ENCODE results near the gene NELFB.

The NELFB gene

GRCh38 chr9:137222190-137223077 is 32.7 kb upstream of the NELFB start, which contains the start of gene RNF208:
TSS of gene RNF208 (minus strand) at chr9:137222240. CDS start at chr9:137221212, 1,028 bp downstream.
- intact Hi-C loops (cut with DNase I) = loop anchor here (2.0 kb wide), 1 partner anchor 34 kb away; the partner anchor contains the start of genes ANAPC2 and SSNA1
- peak in 2 of 10 donors; percentile 23 to 88 for DNase-seq

DNA sequence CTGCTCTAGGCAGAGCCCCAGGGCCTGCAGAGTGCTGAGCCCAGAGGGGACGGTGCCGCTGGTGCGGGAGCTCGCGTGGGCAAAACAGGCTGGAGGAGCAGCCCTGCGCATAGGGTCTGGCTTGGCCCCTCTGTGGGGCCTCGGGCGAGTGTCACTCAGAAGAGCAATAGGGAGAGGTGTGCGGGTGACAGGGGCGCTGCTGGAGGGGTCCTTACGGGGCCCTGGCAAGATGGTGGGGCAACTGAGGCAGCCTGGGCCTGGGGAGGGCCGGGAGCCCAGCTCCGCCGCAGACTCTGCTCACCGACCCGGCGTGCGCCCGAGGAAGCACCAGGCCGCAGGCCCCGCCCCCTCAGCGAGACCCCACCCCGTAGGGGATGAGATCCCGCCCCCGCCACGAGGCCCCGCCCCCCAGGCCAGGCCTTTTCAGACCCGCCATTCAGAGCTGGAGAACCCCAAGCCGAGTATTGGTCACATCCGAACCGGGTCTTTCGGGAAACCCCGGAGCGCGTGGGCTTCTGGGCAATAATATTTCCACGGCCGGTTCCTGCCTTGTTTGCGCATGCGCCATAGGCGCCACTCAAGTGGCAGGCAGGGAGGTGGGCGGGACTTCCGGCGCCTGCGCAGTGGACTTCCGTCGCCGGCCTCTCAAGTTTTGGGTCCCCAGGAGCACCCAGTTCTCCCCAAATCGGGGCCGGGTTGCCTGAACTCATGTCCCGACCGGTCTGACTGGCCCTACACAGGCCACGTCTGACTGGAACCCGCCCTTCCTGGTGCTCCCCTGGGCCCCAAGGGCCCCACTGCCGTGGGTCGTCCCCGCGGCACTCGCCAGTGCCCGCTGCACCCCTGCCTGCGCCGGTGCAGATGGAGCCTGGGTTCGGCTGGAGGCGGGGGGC is 31.8 kb upstream of the NELFB start:
- DNase-seq = peak; percentile 92 to 99 (median 96)
- intact Hi-C loops (cut with DNase I) = loop anchor here (2.0 kb wide), 1 partner anchor 35 kb away; the partner anchor contains the start of genes ANAPC2 and SSNA1

DNA sequence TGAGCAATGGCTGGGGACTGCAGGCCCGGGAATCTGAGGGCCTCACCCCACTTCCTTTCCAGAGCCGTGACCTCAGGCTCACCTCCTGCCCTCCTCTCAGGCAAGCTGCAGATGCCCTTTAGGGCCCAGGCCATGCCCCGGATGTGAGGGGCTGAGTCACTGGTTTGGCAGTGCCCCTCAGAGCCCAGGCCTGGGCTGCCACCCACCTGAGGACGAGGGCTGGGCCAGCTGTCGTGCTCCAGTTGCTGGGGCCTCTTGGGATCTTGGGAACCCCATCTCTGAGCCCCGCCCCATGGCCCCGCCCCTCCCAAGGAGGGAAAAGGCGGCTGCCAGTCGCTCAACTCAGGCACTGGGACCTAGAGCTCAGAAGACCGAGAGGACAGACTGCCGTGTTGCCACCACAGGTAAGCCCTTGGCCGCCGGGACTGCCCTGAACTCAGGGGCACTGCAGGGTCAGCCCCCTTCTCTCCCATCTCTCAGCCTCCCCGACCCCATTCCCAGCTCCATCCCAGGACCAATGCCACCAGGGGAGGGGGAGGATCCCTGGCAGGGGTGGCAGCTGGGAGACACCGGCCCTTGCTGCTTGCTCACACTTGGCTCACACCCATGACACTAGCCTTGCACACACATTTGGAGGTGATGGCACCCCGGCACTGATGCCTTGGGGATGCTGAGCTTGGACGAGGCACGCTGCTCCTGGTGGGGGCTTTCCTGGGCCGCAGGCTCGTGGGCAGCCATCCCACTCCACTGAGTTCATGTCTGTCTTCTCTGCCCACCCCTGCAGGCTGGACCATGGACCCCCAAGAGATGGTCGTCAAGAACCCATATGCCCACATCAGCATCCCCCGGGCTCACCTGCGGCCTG is 30.1 kb upstream of the NELFB start, which contains the start of gene CYSRT1:
Gene CYSRT1 (plus strand): TSS at position 345 of the 865 bp plus-strand sequence. CDS start 448 bp downstream, at position 793.
- intact Hi-C loops (cut with DNase I) = no loop called here

GRCh38 chr9:137225699-137226331 is 29.3 kb upstream of the NELFB start:
- DNase-seq = peak in 1 of 10 donors; percentile 4
- intact Hi-C loops (cut with DNase I) = loop anchor here (2.0 kb wide), 1 partner anchor 107 kb away; no protein-coding TSS in a partner anchor

More for the DNA sequence above, 30.1 kb upstream of the NELFB start, which contains the start of gene CYSRT1:
- DNase-seq = peak in 1 of 10 donors; percentile 5

- intact Hi-C loops (cut with DNase I) = loop anchor here (2.0 kb wide), 1 partner anchor 108 kb away; no protein-coding TSS in a partner anchor
- DNase-seq = peak in 1 of 10 donors; percentile 5
Observed at GRCh38 chr9:137226338-137227053, 28.6 kb upstream of the NELFB start.

DNA sequence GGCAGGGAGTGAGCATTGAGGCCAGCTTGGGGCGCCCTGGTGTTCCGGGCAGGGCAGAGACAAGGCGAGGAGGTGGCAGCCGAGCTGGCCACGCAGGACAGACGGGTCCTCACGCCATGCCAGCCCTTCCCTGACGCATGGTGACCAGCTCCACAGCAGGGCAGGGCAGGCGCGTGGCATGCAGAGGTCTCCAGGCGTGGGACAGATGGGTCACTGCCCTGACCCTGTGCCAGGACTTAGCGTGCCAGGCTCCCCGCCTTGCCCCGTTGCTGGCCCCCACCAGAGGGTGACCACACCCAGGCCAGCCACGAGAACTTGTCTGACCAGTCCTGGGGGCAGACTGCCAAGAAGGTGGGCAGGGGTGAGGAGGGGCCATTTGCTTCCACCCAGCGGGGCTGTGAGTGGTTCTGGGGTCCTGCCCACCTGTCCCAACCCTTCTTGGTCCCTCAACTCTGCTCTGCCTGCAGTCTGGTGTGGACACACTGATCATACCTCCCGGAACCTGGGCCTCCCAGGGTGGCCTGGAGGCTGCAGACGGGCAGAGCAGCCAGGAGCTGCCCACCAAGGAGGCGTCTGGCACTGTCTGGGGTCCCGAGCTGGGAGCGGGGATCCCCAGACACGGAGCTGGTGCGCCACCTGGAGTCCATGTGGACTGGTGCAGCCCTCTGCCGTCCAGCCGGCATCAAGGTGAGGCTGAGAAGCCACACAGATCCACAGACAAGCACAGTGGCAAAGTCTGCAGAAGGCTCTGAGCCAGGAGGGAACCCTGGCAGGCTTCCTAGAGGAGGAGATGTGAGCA is 27.9 kb upstream of the NELFB start, which contains the start of gene RNF224:
Gene RNF224 (plus strand): TSS at position 449 of the 799 bp plus-strand sequence. CDS start 834 bp downstream, outside the sequence.
- DNase-seq = peak; percentile 59 to 96 (median 78)
- intact Hi-C loops (cut with DNase I) = loop anchor here (2.0 kb wide), 1 partner anchor 108 kb away; no protein-coding TSS in a partner anchor

DNA sequence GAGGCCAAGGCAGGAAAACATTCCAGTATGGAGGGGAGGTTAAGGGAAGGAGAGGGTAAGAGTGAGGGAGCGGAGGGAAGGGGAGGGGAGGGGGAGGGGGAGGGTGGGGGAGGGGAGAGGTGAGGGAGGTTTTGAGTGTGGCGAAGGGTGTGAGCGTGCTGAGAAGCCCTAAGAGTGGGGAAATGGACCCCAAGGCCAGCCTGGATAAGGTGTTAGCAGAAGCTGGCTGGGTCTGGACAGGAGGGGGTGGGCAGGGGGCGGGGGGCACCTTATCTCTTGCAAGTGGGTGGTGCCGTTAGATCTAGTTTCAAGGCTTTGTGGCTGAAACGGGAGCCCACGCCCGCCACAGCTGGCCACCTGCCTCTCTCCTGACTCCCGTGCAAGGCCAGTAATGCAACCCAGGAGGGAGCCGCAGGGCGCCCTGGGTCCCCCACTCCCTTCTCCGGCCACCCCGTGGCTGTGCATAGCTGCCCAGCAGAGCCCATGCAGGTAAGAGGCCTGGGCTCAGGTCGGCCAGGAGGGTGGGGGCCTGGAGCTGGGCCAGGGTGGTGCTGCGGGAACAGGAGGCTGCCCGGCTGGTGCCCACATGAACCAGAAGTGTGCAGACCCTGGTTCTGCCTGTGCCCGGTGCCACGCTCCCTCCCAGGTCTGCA is 27.1 kb upstream of the NELFB start:
- intact Hi-C loops (cut with DNase I) = loop anchor here (2.0 kb wide), 1 partner anchor 109 kb away; no protein-coding TSS in a partner anchor
- DNase-seq = peak in 1 of 10 donors; percentile 82

DNA sequence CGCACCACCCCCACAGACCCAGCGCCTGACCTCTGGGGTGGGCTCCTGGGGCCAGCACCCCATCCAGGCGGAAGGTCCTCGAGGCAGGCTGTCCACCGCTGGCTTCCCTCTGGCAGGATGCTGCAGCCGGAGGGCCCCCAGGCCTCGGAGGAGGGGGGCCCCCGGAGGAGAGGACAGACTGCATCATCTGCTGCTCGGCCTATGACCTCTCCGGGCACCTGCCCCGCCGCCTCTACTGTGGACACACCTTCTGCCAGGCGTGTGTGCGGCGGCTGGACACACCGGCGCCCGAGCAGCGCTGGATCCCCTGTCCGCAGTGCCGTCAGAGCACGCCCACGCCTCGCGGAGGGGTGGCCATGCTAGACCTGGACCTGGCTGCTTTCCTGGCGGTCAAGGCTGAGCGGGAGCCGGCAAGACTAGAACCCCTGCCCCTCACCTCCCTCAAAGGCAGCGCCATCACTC is 26.6 kb upstream of the NELFB start:
- intact Hi-C loops (cut with DNase I) = no loop called here
- no peak for DNase-seq

DNA sequence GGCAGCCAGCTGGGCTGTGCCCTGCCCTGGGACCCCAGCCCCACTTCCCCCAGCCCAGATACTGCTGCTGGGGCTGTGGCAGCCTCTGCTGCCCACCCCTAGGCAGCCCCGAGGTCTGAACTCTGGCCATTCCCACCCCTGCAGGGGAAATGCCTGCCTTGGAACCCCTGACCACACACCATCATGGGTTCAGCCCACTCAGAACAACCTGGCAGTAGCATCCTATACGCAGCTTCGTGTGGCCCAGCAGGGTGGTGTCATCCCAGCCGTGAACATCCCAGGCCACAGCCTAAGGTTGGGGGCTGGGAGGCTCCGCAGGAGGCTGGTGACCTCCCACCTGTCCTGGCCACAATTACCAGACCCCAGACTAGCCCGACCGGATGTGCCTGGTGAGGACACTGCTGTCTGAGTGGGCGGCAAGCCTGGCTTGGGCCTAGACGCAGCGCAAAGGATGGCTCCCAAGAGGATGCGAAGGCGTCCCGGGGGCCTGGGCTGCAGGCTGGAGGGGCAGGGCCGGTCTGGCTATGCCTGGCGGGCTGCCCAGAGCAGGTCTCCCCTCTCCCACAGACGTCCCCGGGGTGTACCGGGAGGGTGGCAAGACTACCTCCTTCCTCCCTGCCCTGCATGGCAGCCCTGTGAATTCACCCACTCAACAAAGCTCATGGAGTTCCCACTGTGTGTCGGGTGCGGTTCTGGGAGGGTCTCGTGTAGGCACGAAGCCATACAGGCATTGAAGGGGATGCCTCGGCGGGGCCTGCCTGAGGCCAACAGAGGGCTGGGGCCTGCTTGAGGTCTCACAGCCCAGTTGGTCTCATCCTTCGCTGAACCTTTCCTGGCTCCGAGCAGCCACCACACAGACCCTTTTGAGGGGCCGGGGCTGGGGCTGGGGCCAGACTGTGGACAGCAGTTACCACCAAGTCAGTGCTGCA is 25.9 kb upstream of the NELFB start:
- intact Hi-C loops (cut with DNase I) = no loop called here
- DNase-seq = no peak

- no peak for DNase-seq
- intact Hi-C loops (cut with DNase I) = no loop called here
Observed at GRCh38 chr9:137229903-137230704, 25.0 kb upstream of the NELFB start.

DNA sequence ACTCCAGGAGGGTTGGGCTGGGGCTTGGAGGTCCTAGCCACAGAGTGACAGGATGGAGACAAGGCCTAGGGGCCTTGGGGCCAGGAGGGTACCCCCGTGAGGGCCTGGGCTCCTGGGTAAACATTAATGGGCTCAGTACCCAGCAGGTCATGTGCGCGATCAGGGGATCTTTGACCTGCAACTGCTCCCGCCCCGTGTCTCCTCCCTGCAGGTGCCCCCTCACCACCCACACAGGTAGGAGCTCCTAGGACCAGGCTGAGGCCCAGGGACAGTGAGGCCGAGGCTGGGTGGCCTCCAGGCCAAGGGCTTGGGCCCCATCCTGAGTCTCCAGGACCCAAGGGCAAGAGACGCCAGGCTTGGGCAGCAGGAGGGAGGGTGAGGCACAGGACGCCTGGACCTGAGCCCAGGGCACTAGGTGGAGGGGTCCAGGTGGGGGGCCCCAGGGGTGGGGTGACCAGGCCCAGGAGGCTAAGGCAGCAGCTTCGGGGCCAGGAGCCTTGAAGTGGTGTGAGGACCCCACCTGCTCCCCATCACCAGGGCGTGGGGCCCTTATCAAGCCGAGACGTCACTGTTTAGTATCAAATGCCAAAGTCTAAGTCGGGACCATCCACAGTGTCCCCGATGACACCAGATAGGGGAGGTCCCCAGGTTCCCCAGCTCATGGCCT is 24.3 kb upstream of the NELFB start, which contains the start of gene SLC34A3:
Gene SLC34A3 (plus strand): TSS at position 197 of the 667 bp plus-strand sequence. CDS start 802 bp downstream, outside the sequence.
- intact Hi-C loops (cut with DNase I) = no loop called here
- DNase-seq = no peak

- DNase-seq = no peak
- intact Hi-C loops (cut with DNase I) = no loop called here
Observed at GRCh38 chr9:137231372-137232039, 23.6 kb upstream of the NELFB start.

DNA sequence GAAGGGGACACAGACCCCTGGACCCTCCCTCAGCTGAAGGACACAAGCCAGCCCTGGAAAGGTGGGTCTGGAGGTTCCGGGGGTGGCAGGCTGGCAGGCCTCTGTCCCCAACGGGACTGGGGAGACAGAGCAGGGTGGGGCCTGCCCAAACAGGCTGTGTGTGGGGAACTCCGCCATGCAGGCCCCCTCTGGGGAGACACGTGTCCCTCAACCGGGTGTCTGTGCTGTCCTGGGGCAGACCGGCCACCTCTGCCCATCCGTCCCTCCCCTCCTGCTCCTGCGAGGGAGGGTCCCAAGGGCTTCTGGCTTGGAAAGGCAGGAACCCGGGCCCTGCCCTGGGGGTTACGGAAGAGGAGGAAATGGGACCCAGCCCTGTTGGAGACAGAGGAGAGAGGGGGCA is 23.0 kb upstream of the NELFB start:
- DNase-seq = no peak
- intact Hi-C loops (cut with DNase I) = no loop called here
